K562 (cell line): Measurements from ENCODE around the gene PM20D1. TPM values are rescaled to one million over a fixed set of nuclear protein-coding genes. Genes with fewer than 3 reads are reported as not detected.

Source experiments
- ATAC-seq: fragments of 200-7000 bp; cut with Tn5 transposase; 3 replicates; pipeline ENCODE4 v1.9.1; 2020; ENCODE audit warnings: moderate library complexity
- BruUV-seq: library from RNA; stranded (reverse); fragments of 400-500 nt; replicated peaks from 2 replicates; lab custom pipeline; 2021; lab: Mats Ljungman, UMichigan
- CTCF ChIA-PET: fragments of 300-600 bp; formaldehyde crosslinking; extraction: SDS; loops from one replicate; lab custom pipeline; 2021; ENCODE audit warnings: low intra/inter-chr PET ratio; lab: Yijun Ruan, JAX
- POLR2A ChIA-PET: fragments of 300-600, 350-650 bp; sonication (Branson Sonifier 250); formaldehyde crosslinking; extraction: SDS; loops from one replicate; lab custom pipeline; 2021; ENCODE audit warnings: antibody characterized with exemption, inconsistent platforms; lab: Yijun Ruan, JAX
- DNase-seq, 4 experiments: peaks; one replicate each; pipeline versions ENCODE4 v3.0.0 to v3.0.0-alpha.2; 2011 to 2018; ENCODE audit warnings: low spot score in 3 of 4, mixed read lengths in 3 of 4; ENCODE audit errors: extremely low read depth in 1 of 4
- FAIRE-seq: peaks from 2 replicates; lab custom pipeline; 2011; peaks lifted over from hg19 to GRCh38; lab: Jason Lieb, UNC
- H2AFZ ChIP-seq: 2 replicates; pipeline ENCODE4 v1.6.0; 2011; ENCODE audit warnings: low read depth, low read length, control low read depth, inconsistent platforms
- H3K27ac ChIP-seq: fragments of 200-600 bp; 3 replicates; pipeline ENCODE4 v1.8.0; 2011; ENCODE audit warnings: low read depth, mild to moderate bottlenecking, control low read depth, inconsistent platforms, low read length, moderate library complexity, mixed read lengths; ENCODE audit errors: extremely low read depth
- H3K27me3 ChIP-seq, 2 experiments: fragments of 300-600 bp in 1 of 2; 2 replicates in 1 of 2; 3 replicates in 1 of 2; pipeline versions ENCODE4 v1.6.0 to v1.8.0; 2011; ENCODE audit warnings: inconsistent platforms in 2 of 2, low read length in 2 of 2, mild to moderate bottlenecking in 1 of 2, mixed read lengths in 1 of 2, moderate library complexity in 1 of 2; ENCODE audit not compliant: control insufficient read depth in 2 of 2, insufficient read depth in 2 of 2
- H3K36me3 ChIP-seq: fragments of 300-600 bp; 3 replicates; pipeline ENCODE4 v1.8.0; 2011; ENCODE audit warnings: mild to moderate bottlenecking, low read length, inconsistent platforms; ENCODE audit not compliant: control insufficient read depth, insufficient read depth
- H3K4me1 ChIP-seq, 2 experiments: fragments of 200-600 bp in 1 of 2; replicated peaks in 1 of 2; 2 replicates in 1 of 2; 3 replicates in 1 of 2; pipeline versions ENCODE4 v1.5.1 to v1.8.0; 2011; ENCODE audit warnings: inconsistent platforms in 2 of 2, low read length in 2 of 2, mild to moderate bottlenecking in 1 of 2, mixed read lengths in 1 of 2, moderate library complexity in 1 of 2; ENCODE audit not compliant: control insufficient read depth in 2 of 2, insufficient read depth in 2 of 2
- H3K4me2 ChIP-seq: 2 replicates; pipeline ENCODE4 v1.6.1; 2011; ENCODE audit warnings: low read length, control low read depth, inconsistent platforms, mixed read lengths; ENCODE audit not compliant: insufficient read depth
- H3K4me3 ChIP-seq: fragments of 200-600 bp; sonication (generic), shearing (Covaris generic); 2 replicates; pipeline ENCODE4 v1.5.1; 2016; ENCODE audit warnings: control low read depth, inconsistent platforms
- H3K79me2 ChIP-seq: fragments of 200-600 bp; 3 replicates; pipeline ENCODE4 v1.8.0; 2011; ENCODE audit warnings: low read length, inconsistent platforms; ENCODE audit not compliant: control insufficient read depth, insufficient read depth
- H3K9ac ChIP-seq, 2 experiments: 2 replicates each; pipeline versions ENCODE4 v1.6.0 to v1.6.1; 2011; ENCODE audit warnings: low read depth in 2 of 2, low read length in 2 of 2, control low read depth in 1 of 2, inconsistent platforms in 1 of 2, mild to moderate bottlenecking in 1 of 2, mixed read lengths in 1 of 2; ENCODE audit not compliant: insufficient read depth in 1 of 2
- H3K9me1 ChIP-seq: one replicate; pipeline ENCODE4 v1.6.0; 2011; ENCODE audit warnings: inconsistent platforms, mild to moderate bottlenecking, low read length, moderate library complexity; ENCODE audit not compliant: control insufficient read depth, insufficient read depth
- H3K9me3 ChIP-seq: replicated peaks from 2 replicates; pipeline ENCODE4 v1.5.1; 2011; ENCODE audit warnings: low read depth, low read length, inconsistent platforms; ENCODE audit not compliant: control insufficient read depth, insufficient read depth
- H4K20me1 ChIP-seq: replicated peaks from 2 replicates; pipeline ENCODE4 v1.6.1; 2011; ENCODE audit warnings: low read length, inconsistent platforms, mixed read lengths; ENCODE audit not compliant: control insufficient read depth, insufficient read depth
- CXXC5 ChIP-seq: fragments of 250-450 bp; sonication (Bioruptor Pico); IDR thresholded peaks from 2 replicates; pipeline ENCODE4 v1.8.0; 2022; ENCODE audit warnings: inconsistent platforms, mild to moderate bottlenecking, moderate library complexity
- ESRRB ChIP-seq: fragments of 250-450 bp; sonication (Bioruptor Pico); IDR thresholded peaks from 2 replicates; pipeline ENCODE4 v1.5.0; 2020; ENCODE audit warnings: mild to moderate bottlenecking, moderate library complexity, borderline replicate concordance
- KDM5B ChIP-seq: fragments of 200-600 bp; sonication (generic); IDR thresholded peaks from 2 replicates; pipeline ENCODE4 v1.6.1; 2012; ENCODE audit warnings: low read depth, mild to moderate bottlenecking, moderate library complexity, low read length, control low read depth, inconsistent platforms; ENCODE audit not compliant: insufficient replicate concordance
- MAFF ChIP-seq: IDR thresholded peaks from 2 replicates; pipeline ENCODE4 v1.6.1; 2012; ENCODE audit warnings: low read length, improper control_type of control experiment
- MCM7 ChIP-seq, 2 experiments: fragments of 450-650 bp; IDR thresholded peaks; 2 replicates each; pipeline ENCODE4 v1.6.1; 2016 to 2018
- MEIS2 ChIP-seq: fragments of 450-650 bp; IDR thresholded peaks from 2 replicates; pipeline ENCODE4 v1.6.1; 2014; ENCODE audit warnings: mild to moderate bottlenecking; ENCODE audit not compliant: partially characterized antibody
- MYNN ChIP-seq, 2 experiments: sonication (generic); formaldehyde crosslinking in 1 of 2; IDR thresholded peaks; 2 replicates each; pipeline versions ENCODE4 v1.5.0 to v1.6.1; 2016 to 2020; ENCODE audit warnings: antibody characterized with exemption in 1 of 2, missing genetic modification reagents in 1 of 2
- PHB ChIP-seq: fragments of 250-450 bp; sonication (Bioruptor Pico); IDR thresholded peaks from 2 replicates; pipeline ENCODE4 v1.5.0; 2021
- POLR2H ChIP-seq: IDR thresholded peaks from 2 replicates; pipeline ENCODE4 v1.6.1; 2016; ENCODE audit warnings: missing genetic modification characterization, low read depth, mild to moderate bottlenecking, control low read depth, missing compliant biosample characterization, moderate library complexity
- PURB ChIP-seq: sonication (generic); formaldehyde crosslinking; IDR thresholded peaks from 2 replicates; pipeline ENCODE4 v1.9.0; 2021; ENCODE audit warnings: low read depth, mild to moderate bottlenecking, missing genetic modification reagents
- RBFOX2 ChIP-seq: fragments of 200-400 bp; formaldehyde crosslinking; IDR thresholded peaks from 2 replicates; pipeline ENCODE4 v1.6.1; 2017; ENCODE audit warnings: low read depth, mild to moderate bottlenecking, low read length, moderate library complexity
- RHOXF2B ChIP-seq: fragments of 250-450 bp; sonication (Bioruptor Pico); conservative IDR thresholded peaks from 2 replicates; pipeline ENCODE4 v1.5.1; 2021
- TAF9B ChIP-seq: fragments of 450-650 bp; IDR thresholded peaks from 2 replicates; pipeline ENCODE4 v1.6.1; 2018; ENCODE audit warnings: mild to moderate bottlenecking; ENCODE audit not compliant: partially characterized antibody
- TBL1XR1 ChIP-seq, 2 experiments: IDR thresholded peaks; 2 replicates each; pipeline ENCODE4 v1.6.1; 2012; ENCODE audit warnings: improper control_type of control experiment in 2 of 2, low read length in 2 of 2, mild to moderate bottlenecking in 1 of 2
- YBX1 ChIP-seq: fragments of 450-650 bp; IDR thresholded peaks from 2 replicates; pipeline ENCODE4 v1.7.1; 2016; ENCODE audit warnings: mild to moderate bottlenecking
- ZFPM2 ChIP-seq: fragments of 250-450 bp; sonication (Bioruptor Pico); IDR thresholded peaks from 2 replicates; pipeline ENCODE4 v1.5.1; 2022; ENCODE audit warnings: mild to moderate bottlenecking
- ZNF212 ChIP-seq: fragments of 450-650 bp; formaldehyde crosslinking; IDR thresholded peaks from 2 replicates; pipeline ENCODE4 v1.4.0; 2020; ENCODE audit warnings: mild to moderate bottlenecking
- ZNF282 ChIP-seq: sonication (generic); formaldehyde crosslinking; IDR thresholded peaks from 2 replicates; pipeline ENCODE4 v1.8.1; 2023; ENCODE audit warnings: missing genetic modification reagents
- ZNF551 ChIP-seq: fragments of 250-450 bp; sonication (Bioruptor Pico); IDR thresholded peaks from 2 replicates; pipeline ENCODE4 v1.5.0; 2021; ENCODE audit warnings: mild to moderate bottlenecking, moderate library complexity
- WGBS: fragments of 100-300 bp; shearing (Covaris generic); methylation state at CpG from one replicate; pipeline ENCODE4 v1.1.6; 2016; ENCODE audit warnings: low coverage, mixed read lengths; ENCODE audit not compliant: insufficient coverage; ENCODE audit errors: missing lambda C conversion rate; 5-methylcytosine and 5-hydroxymethylcytosine counted together
- in situ Hi-C: fragments of 300-500 bp; cut with MboI; formaldehyde crosslinking; loops from 4 replicates; pipeline ENCODE4 v1.15.0; 2018; ENCODE audit warnings: inconsistent platforms, mixed read lengths
- intact Hi-C: fragments of 100-400 bp; cut with micrococcal nuclease; formaldehyde crosslinking; loops from 2 replicates; pipeline ENCODE4 v1.14.2; 2022
- polyA plus RNA-seq, 8 experiments: library from polyadenylated mRNA; depleted of rRNA in 4 of 8; stranded (reverse) in 5 of 8; unstranded in 3 of 8; fragments of >200 nt; fragmentation: Nextera tagmentation in 2 of 8; fragmentation: Illumina TruSeq in 1 of 8; extraction: Ambion mirVana in 2 of 8; extraction: Trizol in 1 of 8; gene quantifications; 2 replicates each; pipeline versions ENCODE4 v1.2.1 to v1.2.3, GENCODE V29; 2011 to 2014; ENCODE audit warnings: inconsistent platforms in 1 of 8, missing spikeins in 1 of 8
- total RNA-seq, 7 experiments: library from RNA; depleted of rRNA in 6 of 7; stranded (reverse); fragments of >200 nt in 6 of 7; fragmentation: Illumina TruSeq in 2 of 7; extraction: Trizol in 2 of 7; gene quantifications; 2 replicates each; pipeline versions ENCODE4 v1.2.1 to v1.2.3, GENCODE V29; 2011 to 2021; ENCODE audit warnings: low replicate concordance in 1 of 7
- TF ChIP-seq, protein P1 (sequence below): fragments of 200-800 bp; sonication (Bioruptor generic); IDR thresholded peaks from 2 replicates; pipeline ENCODE4 v1.6.1; 2017; ENCODE audit warnings: missing genetic modification characterization, missing compliant biosample characterization

The PM20D1 gene
- total and polyA plus RNA-seq, 9 of the 15 experiments (the other 6 are each of a cell fraction or from before 2014, with no cell fraction given): not detected

DNA sequence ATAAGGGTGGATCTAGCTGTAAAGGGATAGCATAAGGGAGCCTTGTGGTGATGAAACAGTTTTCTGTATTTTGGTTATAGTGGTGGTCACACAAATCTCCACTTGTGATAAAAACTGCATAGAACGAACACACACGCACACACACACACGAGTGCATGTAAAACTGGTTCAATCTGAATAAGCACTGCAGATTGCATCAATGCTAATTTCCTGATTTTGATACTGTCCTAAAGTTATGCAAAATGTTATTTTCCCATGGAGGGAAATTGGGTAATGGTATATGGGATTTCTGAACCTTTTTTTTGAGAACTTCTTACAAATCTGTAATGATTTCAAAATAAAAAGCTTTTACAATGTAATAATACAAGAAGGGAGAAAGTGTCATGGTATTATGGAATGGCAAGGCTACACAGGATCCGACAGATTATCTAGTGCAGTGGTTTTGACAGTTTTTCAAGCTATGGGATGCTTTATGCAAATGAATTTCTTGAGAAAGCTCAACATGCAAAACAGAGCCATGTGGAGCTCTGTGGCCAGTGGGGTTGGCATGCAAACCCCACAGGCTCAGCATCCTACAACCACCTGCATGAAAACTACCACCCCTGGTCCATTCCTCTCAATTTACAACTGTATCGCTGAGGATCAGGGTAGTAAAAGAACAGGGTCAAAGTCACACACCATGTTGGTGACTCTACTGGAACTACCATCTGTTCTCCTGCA lies 55.8 kb downstream of the PM20D1 start (continued):
- TF ChIP-seq MYNN (IDR thresholded peaks at IDR 0.05): no peak
- no peak for TF ChIP-seq MYNN (CRISPR knock-in tag; IDR thresholded peaks at IDR 0.05)
- no peak for TF ChIP-seq POLR2H (tag)
- TF ChIP-seq PHB (CRISPR knock-in tag): no peak
- TF ChIP-seq, all 486 proteins: peak for 0

DNA sequence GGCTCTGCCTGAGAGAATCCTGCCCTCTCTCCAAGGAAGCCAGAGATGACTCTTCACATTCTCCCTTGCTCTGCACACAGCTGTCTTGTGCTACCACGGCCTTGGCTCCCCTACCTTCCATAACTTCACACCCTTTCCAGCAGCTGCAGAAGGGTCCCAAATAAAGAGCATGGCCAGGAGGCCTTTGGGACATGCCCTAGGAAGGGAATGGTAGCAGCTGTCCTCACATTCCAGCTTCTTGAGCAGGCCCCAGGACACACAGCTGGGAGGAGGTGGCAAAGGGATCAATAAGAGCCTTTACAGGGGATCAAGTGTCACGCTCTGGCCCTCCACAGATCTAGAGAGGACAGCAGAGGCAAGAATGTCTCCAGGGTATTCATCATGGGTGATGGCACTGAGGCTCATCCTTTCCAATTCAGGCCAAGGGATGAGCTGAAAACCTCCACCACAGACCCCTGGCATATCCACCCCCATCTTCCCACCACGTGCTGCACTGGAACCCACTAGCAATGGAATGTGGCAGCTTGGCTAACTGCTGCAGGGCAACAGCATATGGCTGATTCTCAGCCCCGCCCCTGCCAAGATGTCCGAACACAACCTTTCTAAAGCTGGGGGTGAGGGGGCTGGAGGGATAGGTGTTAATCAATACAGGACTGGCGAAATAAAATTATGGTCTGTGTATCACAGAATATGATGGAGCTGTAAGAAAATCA lies 56.8 kb downstream of the PM20D1 start:
- no peaks in the 10 kb centered on the region for H3K79me2 ChIP-seq
- no peak overlapping the region for H3K4me2 ChIP-seq
- no peaks in the 10 kb centered on the region for H3K9me1 ChIP-seq
- 0 out of 2 replicates have a peak, but pooled peaks cover 6% of the 10 kb centered on the region for H4K20me1 ChIP-seq
- no peaks in the 10 kb centered on the region for H3K27me3 ChIP-seq
- in situ Hi-C loops (loop anchor here (5.0 kb wide), 2 partner anchors 134 to 319 kb away; no protein-coding TSS in a partner anchor), intact Hi-C loops (no loop called here)
- DNase-seq (no peak), FAIRE-seq (no peak), ATAC-seq (no peak)
- BruUV-seq: no TSS peak
- ChIA-PET POLR2A (interaction anchor here (0.5 to 4.0 kb wide), 6 partner anchors 9 to 184 kb away, joined by 3 to 20 read pairs (median 3); no protein-coding TSS in a partner anchor), CTCF (interaction anchor here (0.6 to 3.2 kb wide), 2 partner anchors 184 to 219 kb away, joined by 7 to 33 read pairs; no protein-coding TSS in a partner anchor)
- H3K4me1 ChIP-seq: peaks cover under 1 to 4% of the 10 kb centered on the region in 2 experiments; a peak in 3 of 5 replicates
- H2AFZ ChIP-seq: no peak overlapping the region
- no peak overlapping the region for H3K4me3 ChIP-seq
- H3K36me3 ChIP-seq: peaks cover 60% of the 10 kb centered on the region
- H3K9me3 ChIP-seq: no peaks in the 10 kb centered on the region
- H3K9ac ChIP-seq: no peak overlapping the region; a peak in 1 of 4 replicates
- no peak for TF ChIP-seq ZFPM2 (CRISPR knock-in tag)
- TF ChIP-seq, protein P1, sequence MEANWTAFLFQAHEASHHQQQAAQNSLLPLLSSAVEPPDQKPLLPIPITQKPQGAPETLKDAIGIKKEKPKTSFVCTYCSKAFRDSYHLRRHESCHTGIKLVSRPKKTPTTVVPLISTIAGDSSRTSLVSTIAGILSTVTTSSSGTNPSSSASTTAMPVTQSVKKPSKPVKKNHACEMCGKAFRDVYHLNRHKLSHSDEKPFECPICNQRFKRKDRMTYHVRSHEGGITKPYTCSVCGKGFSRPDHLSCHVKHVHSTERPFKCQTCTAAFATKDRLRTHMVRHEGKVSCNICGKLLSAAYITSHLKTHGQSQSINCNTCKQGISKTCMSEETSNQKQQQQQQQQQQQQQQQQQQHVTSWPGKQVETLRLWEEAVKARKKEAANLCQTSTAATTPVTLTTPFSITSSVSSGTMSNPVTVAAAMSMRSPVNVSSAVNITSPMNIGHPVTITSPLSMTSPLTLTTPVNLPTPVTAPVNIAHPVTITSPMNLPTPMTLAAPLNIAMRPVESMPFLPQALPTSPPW (CRISPR knock-in tag): no peak
- TF ChIP-seq MEIS2: no peak
- no peak for TF ChIP-seq ZNF212
- TF ChIP-seq PURB (CRISPR knock-in tag): no peak
- TF ChIP-seq ZNF282 (CRISPR knock-in tag): no peak
- no peak for TF ChIP-seq ZNF551 (CRISPR knock-in tag)
- no peak for TF ChIP-seq YBX1
- TF ChIP-seq MAFF: no peak
- no peak for TF ChIP-seq ESRRB (CRISPR knock-in tag)
- TF ChIP-seq MCM7 (IDR thresholded peaks at IDR 0.05): no peak
- no peak for TF ChIP-seq KDM5B
- no peak for TF ChIP-seq TBL1XR1 (IDR thresholded peaks at IDR 0.05; ENCODE audit: low read length in 2 of 2)
- TF ChIP-seq RBFOX2: no peak
- TF ChIP-seq TAF9B: no peak
- TF ChIP-seq RHOXF2B (CRISPR knock-in tag): no peak
- no peak for TF ChIP-seq CXXC5
- no peak overlapping the region for H3K27ac ChIP-seq
- WGBS: 46% methylated on average over 6 of the region's 6 CpGs
